ENCODE results near the gene SBNO1.

SBNO1 gene

DNA sequence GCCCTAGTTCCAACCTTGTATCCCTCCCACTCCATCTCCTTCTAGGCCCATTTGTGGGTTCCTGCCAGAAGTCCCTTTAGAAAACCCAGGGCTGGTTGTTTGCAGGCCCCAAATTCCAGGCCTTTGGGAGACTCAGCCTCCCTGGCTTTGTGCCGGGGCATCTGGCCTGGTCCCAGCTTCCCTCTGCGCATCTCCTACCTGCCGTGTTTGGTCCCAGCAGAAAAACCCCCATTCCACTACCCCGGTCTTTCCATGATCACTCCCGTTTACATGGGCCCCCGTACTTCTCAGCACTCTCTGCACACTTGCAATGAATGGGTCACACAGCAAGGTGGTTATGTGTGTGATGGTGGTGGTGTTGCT, 34.6 kb upstream of the SBNO1 start:
- POLR2A ChIA-PET, result no interaction called here
- CTCF ChIA-PET, result no interaction called here
- no peak for TF ChIP-seq CTCF (IDR thresholded peaks at IDR 0.05; ENCODE audit: control extremely low read depth, extremely low read depth, low read depth, missing control alignments)
- DNase-seq (ENCODE audit: extremely low spot score), result no peak

- DNase-seq (ENCODE audit: extremely low spot score), result no peak
These were observed 34.1 kb upstream of the SBNO1 start for GRCh38 chr12:123398550-123399254.

DNA sequence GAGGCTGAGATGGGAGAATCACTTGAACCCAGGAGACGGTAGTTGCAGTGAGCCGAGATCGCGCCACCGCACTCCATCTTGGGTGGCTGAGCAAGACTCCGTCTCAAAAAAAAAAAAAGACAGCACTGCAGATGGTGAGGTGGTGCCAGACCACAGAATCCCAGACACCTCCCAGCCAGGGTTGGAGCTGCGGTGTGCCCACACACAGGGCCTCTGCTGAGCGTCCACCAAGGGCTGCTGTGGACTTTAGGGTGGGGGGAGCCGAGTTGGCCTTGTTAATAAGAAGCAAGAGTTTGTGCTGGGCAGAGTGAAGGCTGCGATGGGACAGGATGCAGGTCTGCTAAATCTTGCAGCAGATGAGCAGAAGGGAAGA, 33.5 kb upstream of the SBNO1 start:
- ChIA-PET CTCF (no interaction called here), POLR2A (no interaction called here)
- DNase-seq (ENCODE audit: extremely low spot score), result no peak
- TF ChIP-seq CTCF (IDR thresholded peaks at IDR 0.05; ENCODE audit: control extremely low read depth, extremely low read depth, low read depth, missing control alignments), result no peak

More at GRCh38 chr12:123398550-123399254, 34.1 kb upstream of the SBNO1 start:
- no peak for TF ChIP-seq CTCF (IDR thresholded peaks at IDR 0.05; ENCODE audit: control extremely low read depth, extremely low read depth, low read depth, missing control alignments)
- ChIA-PET CTCF (no interaction called here), POLR2A (no interaction called here)

- DNase-seq (ENCODE audit: extremely low spot score), result no peak
- TF ChIP-seq CTCF (IDR thresholded peaks at IDR 0.05; ENCODE audit: control extremely low read depth, extremely low read depth, low read depth, missing control alignments), result no peak
- ChIA-PET CTCF (interaction anchor here (0.9 to 1.9 kb wide), 2 partner anchors 9 to 15 kb away, joined by 3 to 6 read pairs; no protein-coding TSS in a partner anchor), POLR2A (interaction anchor here (0.6 kb wide), 1 partner anchor 13 kb away, joined by 3 read pairs; the partner anchor contains the start of gene KMT5A)
These were observed 32.8 kb upstream of the SBNO1 start for GRCh38 chr12:123397400-123397799.

- ChIA-PET CTCF (interaction anchor here (0.9 to 1.9 kb wide), 2 partner anchors 9 to 15 kb away, joined by 3 to 6 read pairs; no protein-coding TSS in a partner anchor), POLR2A (interaction anchor here (0.6 kb wide), 2 partner anchors 13 to 27 kb away, joined by 3 to 4 read pairs; partner anchors contain the start of gene KMT5A)
- TF ChIP-seq CTCF (IDR thresholded peaks at IDR 0.05; ENCODE audit: control extremely low read depth, extremely low read depth, low read depth, missing control alignments), result no peak
- no peak for DNase-seq (ENCODE audit: extremely low spot score)
These were observed 32.3 kb upstream of the SBNO1 start for GRCh38 chr12:123396954-123397353.

- no peak for DNase-seq (ENCODE audit: extremely low spot score)
- POLR2A ChIA-PET, result interaction anchor here (0.6 kb wide), 1 partner anchor 27 kb away, joined by 4 read pairs; no protein-coding TSS in a partner anchor
- CTCF ChIA-PET, result interaction anchor here (1.9 kb wide), 1 partner anchor 15 kb away, joined by 6 read pairs; no protein-coding TSS in a partner anchor
- no peak for TF ChIP-seq CTCF (IDR thresholded peaks at IDR 0.05; ENCODE audit: control extremely low read depth, extremely low read depth, low read depth, missing control alignments)
These were observed 31.9 kb upstream of the SBNO1 start for GRCh38 chr12:123396543-123396942.

Data from GM10248 (cell line).